ENCODE data around the gene CLDN1. TPM values are rescaled to one million over a fixed set of nuclear protein-coding genes. Genes with fewer than 3 reads are reported as not detected.
A peak's percentile ranks its signal among the peaks of the same experiment; 100 is the strongest.

Gene CLDN1
- total and polyA plus RNA-seq, 2 of the 4 experiments (the other 2 are of a cell fraction): 4.7 to 7.3 TPM

DNA sequence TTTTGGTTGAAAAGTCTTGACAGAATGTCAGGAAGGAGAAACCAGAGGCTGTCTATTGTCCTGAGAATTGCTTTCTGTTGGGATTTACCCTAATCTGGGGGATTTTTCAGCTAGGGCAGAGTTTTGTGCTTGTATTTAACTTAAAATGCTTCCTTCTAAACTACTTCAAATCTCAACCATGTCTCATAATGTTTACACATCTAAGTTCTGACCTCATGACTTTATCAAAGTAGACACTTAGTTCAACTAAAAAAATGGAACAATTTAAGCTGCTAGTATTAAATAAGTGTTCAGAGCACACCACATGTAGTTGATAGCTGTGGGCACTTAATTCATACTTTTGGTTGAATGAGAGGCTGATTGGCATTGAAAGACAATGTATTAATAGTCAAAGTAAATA, 28.2 kb downstream of the CLDN1 start:
- H2AK9ac ChIP-seq (replicated peaks; ENCODE audit: low read depth, low read length, poor library complexity): no peak overlapping the region
- no peak overlapping the region for H3K27ac ChIP-seq (ENCODE audit: insufficient read depth, low read length)
- H3K14ac ChIP-seq (replicated peaks; ENCODE audit: low read depth, low read length): no peak overlapping the region
- no peak overlapping the region for H2AK5ac ChIP-seq (ENCODE audit: low read depth, low read length)
- no peak overlapping the region for H3K23ac ChIP-seq (ENCODE audit: low read depth, low read length)
- no peak overlapping the region for H2BK15ac ChIP-seq (ENCODE audit: low read depth, low read length)
- ATAC-seq (ENCODE audit: low read depth) (peak; percentile 42; the same call in 1 of the 2 replicates), DNase-seq (peak; percentile 6)
- H3K56ac ChIP-seq (ENCODE audit: extremely low read depth, insufficient read depth, low read length): no peak overlapping the region
- intact Hi-C loops (cut with micrococcal nuclease) (no loop called here), dilution Hi-C loops (cut with HindIII; ENCODE audit: low sequenced_read_pairs, unreplicated experiment) (no loop called here), in situ Hi-C loops (cut with MboI; ENCODE audit: low sequenced_read_pairs) (no loop called here)
- no peak overlapping the region for H4K91ac ChIP-seq (ENCODE audit: insufficient read depth, low read depth, low read length)
- H3K36me3 ChIP-seq (ENCODE audit: control insufficient read depth, insufficient read depth, low read length): no peaks in the 10 kb centered on the region
- H3K79me1 ChIP-seq (ENCODE audit: low read depth in 1 of 2, low read length in 2 of 2): no peaks in the 10 kb centered on the region
- no peak overlapping the region for H2BK120ac ChIP-seq (ENCODE audit: low read depth, low read length)
- H2BK20ac ChIP-seq (ENCODE audit: low read depth, low read length): no peak overlapping the region
- no peaks in the 10 kb centered on the region for H4K20me1 ChIP-seq (ENCODE audit: insufficient read depth, low read length)
- H3K4ac ChIP-seq (ENCODE audit: low read depth, low read length): no peak overlapping the region
- H3K27me3 ChIP-seq (ENCODE audit: control insufficient read depth, insufficient read depth, low read length): no peaks in the 10 kb centered on the region
- POLR2A ChIA-PET (ENCODE audit: unreplicated experiment): no interaction called here
- H2BK5ac ChIP-seq (ENCODE audit: low read depth, low read length, poor library complexity, severe bottlenecking): no peak overlapping the region
- no peak overlapping the region for H3K4me2 ChIP-seq (ENCODE audit: low read depth, low read length)
- H3K9me3 ChIP-seq (ENCODE audit: control insufficient read depth, insufficient read depth, low read length): peaks cover 4% of the 10 kb centered on the region; the same call in 1 of the 2 replicates
- no peaks in the 10 kb centered on the region for H3K4me1 ChIP-seq (ENCODE audit: control insufficient read depth, insufficient read depth, low read length)
- no peak overlapping the region for H2AFZ ChIP-seq (replicated peaks; ENCODE audit: low read length, poor library complexity)
- CTCF ChIA-PET: no interaction called here
- no TSS peak for BruUV-seq (replicated peaks)
- no peak overlapping the region for H4K8ac ChIP-seq (ENCODE audit: low read depth in 2 of 2, low read length in 2 of 2)
- H3K4me3 ChIP-seq (ENCODE audit: insufficient read depth, low read depth, low read length): no peak overlapping the region
- H3K9ac ChIP-seq (ENCODE audit: low read depth, low read length): no peak overlapping the region
- H3K18ac ChIP-seq (ENCODE audit: low read depth, low read length): no peak overlapping the region
- TF ChIP-seq RCOR1 (IDR thresholded peaks at IDR 0.05; ENCODE audit: insufficient replicate concordance, low read length): no peak
- no peak for TF ChIP-seq CHD1 (IDR thresholded peaks at IDR 0.05; ENCODE audit: low read depth, low read length)
- TF ChIP-seq NFE2L2 (IDR thresholded peaks at IDR 0.05; ENCODE audit: low read depth, low read length): no peak
- no peak for TF ChIP-seq MAZ (IDR thresholded peaks at IDR 0.05; ENCODE audit: borderline replicate concordance, low read depth, low read length)
- TF ChIP-seq POLR2A (IDR thresholded peaks at IDR 0.05; ENCODE audit: low read depth, low read length): no peak
- TF ChIP-seq RAD21 (IDR thresholded peaks at IDR 0.05; ENCODE audit: low read length): no peak
- no peak for TF ChIP-seq MAFK (IDR thresholded peaks at IDR 0.05; ENCODE audit: low read depth, low read length)
- no peak for TF ChIP-seq MXI1 (IDR thresholded peaks at IDR 0.05; ENCODE audit: borderline replicate concordance, low read depth, low read length)
- TF ChIP-seq, protein P1, sequence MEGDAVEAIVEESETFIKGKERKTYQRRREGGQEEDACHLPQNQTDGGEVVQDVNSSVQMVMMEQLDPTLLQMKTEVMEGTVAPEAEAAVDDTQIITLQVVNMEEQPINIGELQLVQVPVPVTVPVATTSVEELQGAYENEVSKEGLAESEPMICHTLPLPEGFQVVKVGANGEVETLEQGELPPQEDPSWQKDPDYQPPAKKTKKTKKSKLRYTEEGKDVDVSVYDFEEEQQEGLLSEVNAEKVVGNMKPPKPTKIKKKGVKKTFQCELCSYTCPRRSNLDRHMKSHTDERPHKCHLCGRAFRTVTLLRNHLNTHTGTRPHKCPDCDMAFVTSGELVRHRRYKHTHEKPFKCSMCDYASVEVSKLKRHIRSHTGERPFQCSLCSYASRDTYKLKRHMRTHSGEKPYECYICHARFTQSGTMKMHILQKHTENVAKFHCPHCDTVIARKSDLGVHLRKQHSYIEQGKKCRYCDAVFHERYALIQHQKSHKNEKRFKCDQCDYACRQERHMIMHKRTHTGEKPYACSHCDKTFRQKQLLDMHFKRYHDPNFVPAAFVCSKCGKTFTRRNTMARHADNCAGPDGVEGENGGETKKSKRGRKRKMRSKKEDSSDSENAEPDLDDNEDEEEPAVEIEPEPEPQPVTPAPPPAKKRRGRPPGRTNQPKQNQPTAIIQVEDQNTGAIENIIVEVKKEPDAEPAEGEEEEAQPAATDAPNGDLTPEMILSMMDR (conservative IDR thresholded peaks at IDR 0.05; ENCODE audit: low read depth, low read length): no peak
- TF ChIP-seq USF2 (IDR thresholded peaks at IDR 0.05; ENCODE audit: low read depth, low read length): no peak
- no peak for TF ChIP-seq RFX5 (IDR thresholded peaks at IDR 0.05; ENCODE audit: low read depth, low read length)
- TF ChIP-seq SMC3 (IDR thresholded peaks at IDR 0.05; ENCODE audit: low read depth, low read length): no peak
- no peak for TF ChIP-seq FOS (IDR thresholded peaks at IDR 0.05; ENCODE audit: low read depth, low read length)
- no peak for TF ChIP-seq CEBPB (IDR thresholded peaks at IDR 0.05; ENCODE audit: low read depth, low read length)
- no peak for TF ChIP-seq BHLHE40 (IDR thresholded peaks at IDR 0.05; ENCODE audit: low read depth, low read length)
- TF ChIP-seq, protein P2, sequence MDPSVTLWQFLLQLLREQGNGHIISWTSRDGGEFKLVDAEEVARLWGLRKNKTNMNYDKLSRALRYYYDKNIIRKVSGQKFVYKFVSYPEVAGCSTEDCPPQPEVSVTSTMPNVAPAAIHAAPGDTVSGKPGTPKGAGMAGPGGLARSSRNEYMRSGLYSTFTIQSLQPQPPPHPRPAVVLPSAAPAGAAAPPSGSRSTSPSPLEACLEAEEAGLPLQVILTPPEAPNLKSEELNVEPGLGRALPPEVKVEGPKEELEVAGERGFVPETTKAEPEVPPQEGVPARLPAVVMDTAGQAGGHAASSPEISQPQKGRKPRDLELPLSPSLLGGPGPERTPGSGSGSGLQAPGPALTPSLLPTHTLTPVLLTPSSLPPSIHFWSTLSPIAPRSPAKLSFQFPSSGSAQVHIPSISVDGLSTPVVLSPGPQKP (IDR thresholded peaks at IDR 0.05; ENCODE audit: borderline replicate concordance, low read depth, low read length): no peak
- H4K5ac ChIP-seq (ENCODE audit: low read depth, low read length): no peak overlapping the region
- no peaks in the 10 kb centered on the region for H3K9me1 ChIP-seq (ENCODE audit: insufficient read depth, low read length)

Measured in IMR-90 (cell line).